PC-3 (cell line): ENCODE data around the gene CDC6. TPM values are rescaled to one million over a fixed set of nuclear protein-coding genes. Genes with fewer than 3 reads are reported as not detected.

Experiments used
- ATAC-seq: fragments of 200-7000 bp; cut with Tn5 transposase; 2 replicates; pipeline ENCODE4 v1.9.1; 2020; ENCODE audit warnings: mild to moderate bottlenecking, moderate library complexity
- BruUV-seq: library from RNA; stranded (reverse); fragments of 400-500 nt; replicated peaks from 2 replicates; lab custom pipeline; 2021; lab: Mats Ljungman, UMichigan
- CTCF ChIA-PET: fragments of 300-600 bp; sonication (Branson Sonifier 250); formaldehyde crosslinking; loops from one replicate; lab custom pipeline; 2022; ENCODE audit warnings: antibody characterized with exemption; lab: Charles Lee
- POLR2A ChIA-PET: fragments of 300-600 bp; sonication (Branson Sonifier 250); formaldehyde crosslinking; loops from one replicate; lab custom pipeline; 2022; ENCODE audit warnings: antibody characterized with exemption; ENCODE audit not compliant: unreplicated experiment; lab: Charles Lee
- DNase-seq: peaks from one replicate; pipeline ENCODE4 v3.0.0-alpha.2; 2015
- H2AFZ ChIP-seq: fragments of 300-600 bp; sonication (generic); 2 replicates; pipeline ENCODE4 v1.6.0; 2016; ENCODE audit warnings: antibody characterized with exemption, low read length
- H3F3A ChIP-seq: fragments of 300-600 bp; sonication (generic); one replicate; pipeline ENCODE4 v1.6.0; 2017; ENCODE audit warnings: antibody characterized with exemption, low read length, control low read depth, mild to moderate bottlenecking; ENCODE audit not compliant: unreplicated experiment
- H3K27ac ChIP-seq: fragments of 300-600 bp; sonication (generic); 2 replicates; pipeline ENCODE4 v1.5.1; 2016; ENCODE audit warnings: mild to moderate bottlenecking, low read length
- H3K27me3 ChIP-seq: fragments of 300-600 bp; sonication (generic); 2 replicates; pipeline ENCODE4 v1.6.1; 2016; ENCODE audit warnings: low read length, mixed read lengths
- H3K36me3 ChIP-seq: fragments of 300-600 bp; sonication (generic); 2 replicates; pipeline ENCODE4 v1.6.1; 2016; ENCODE audit warnings: low read depth, mixed run types, low read length, mixed read lengths
- H3K4me1 ChIP-seq: fragments of 300-600 bp; sonication (generic); 2 replicates; pipeline ENCODE4 v1.5.1; 2016; ENCODE audit warnings: low read length; ENCODE audit not compliant: insufficient read depth
- H3K4me2 ChIP-seq: fragments of 300-600 bp; sonication (generic); 2 replicates; pipeline ENCODE4 v1.6.0; 2016; ENCODE audit warnings: low read length
- H3K4me3 ChIP-seq: fragments of 300-600 bp; sonication (generic); 2 replicates; pipeline ENCODE4 v1.5.1; 2016; ENCODE audit warnings: mild to moderate bottlenecking, low read length, mixed read lengths
- H3K79me2 ChIP-seq: fragments of 300-600 bp; sonication (generic); 2 replicates; pipeline ENCODE4 v1.6.1; 2017; ENCODE audit warnings: low read length, mixed read lengths
- H3K9ac ChIP-seq: fragments of 300-600 bp; sonication (generic); 2 replicates; pipeline ENCODE4 v1.6.0; 2016; ENCODE audit warnings: mild to moderate bottlenecking, low read length
- H3K9me2 ChIP-seq: fragments of 300-600 bp; sonication (generic); replicated peaks from 2 replicates; pipeline ENCODE4 v1.6.1; 2016; ENCODE audit warnings: mixed run types, low read length, mixed read lengths
- H3K9me3 ChIP-seq: fragments of 300-600 bp; sonication (generic); 2 replicates; pipeline ENCODE4 v1.6.1; 2016; ENCODE audit warnings: low read length, mixed read lengths
- H4K20me1 ChIP-seq: fragments of 300-600 bp; sonication (generic); 2 replicates; pipeline ENCODE4 v1.6.1; 2016; ENCODE audit warnings: low read length, mixed read lengths
- EZH2 ChIP-seq: fragments of 300-600 bp; sonication (generic); IDR thresholded peaks from one replicate; pipeline ENCODE4 v1.6.1; 2017; ENCODE audit warnings: antibody characterized with exemption, mild to moderate bottlenecking, low read length; ENCODE audit not compliant: unreplicated experiment
- EZH2phosphoT487 ChIP-seq: fragments of 300-600 bp; sonication (generic); IDR thresholded peaks from 2 replicates; pipeline ENCODE4 v1.6.1; 2018; ENCODE audit warnings: mild to moderate bottlenecking, antibody characterized with exemption, low read length, borderline replicate concordance
- intact Hi-C: fragments of 100-400 bp; cut with micrococcal nuclease; formaldehyde crosslinking; loops from 2 replicates; pipeline ENCODE4 v1.9.0; 2023
- total RNA-seq: library from RNA; depleted of rRNA; stranded (reverse); fragments of >200 nt; gene quantifications from 2 replicates; pipeline ENCODE4 v1.2.3, GENCODE V29; 2014
- TF ChIP-seq, protein P1 (sequence below): fragments of 300-600 bp; sonication (generic); conservative IDR thresholded peaks from 2 replicates; pipeline ENCODE4 v1.5.1; 2017; ENCODE audit warnings: antibody characterized with exemption, low read depth, mild to moderate bottlenecking, low read length

CDC6 gene
- total RNA-seq, 1 experiment from 2014 or later, result 48.9 TPM

DNA sequence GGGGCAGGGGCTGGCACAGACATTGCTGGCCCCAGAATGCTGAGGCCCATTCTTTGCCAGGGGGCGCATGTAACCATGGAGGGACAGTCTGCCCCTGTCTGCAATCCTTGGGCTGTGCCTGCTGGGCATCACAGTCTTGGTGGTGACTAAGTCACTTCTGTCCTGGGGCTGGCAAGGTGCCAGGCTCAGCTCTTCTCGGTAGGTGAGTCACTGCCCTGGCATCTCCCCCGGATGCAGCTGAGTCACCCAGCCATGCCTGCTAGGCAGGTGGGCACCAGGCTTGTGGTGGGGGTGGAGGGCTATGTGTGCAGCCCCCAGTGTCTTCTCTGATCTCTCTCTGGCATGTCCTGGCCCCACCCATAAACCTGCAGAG, 26.9 kb downstream of the CDC6 start:
- Histone ChIP-seq H3K79me2 (peaks cover 18% of the 10 kb centered on the region), H4K20me1 (peaks cover 3% of the 10 kb centered on the region; the same call in 1 of the 2 replicates), H3K27ac (peak overlapping the region; percentile 68), H3K4me3 (no peak overlapping the region), H3K36me3 (no peaks in the 10 kb centered on the region), H3K4me2 (peak overlapping the region; percentile 72), H3K27me3 (no peaks in the 10 kb centered on the region), H3K4me1 (peaks cover 77% of the 10 kb centered on the region), H3K9ac (no peak overlapping the region), H3F3A (no peaks in the 10 kb centered on the region), H2AFZ (no peak overlapping the region), H3K9me2 (no peaks in the 10 kb centered on the region), H3K9me3 (no peaks in the 10 kb centered on the region)
- peak; percentile 48 for ATAC-seq
- no TSS peak for BruUV-seq
- peak; percentile 98 for DNase-seq
- POLR2A ChIA-PET, result interaction anchor here (0.6 kb wide), 1 partner anchor 48 kb away, joined by 3 read pairs; no protein-coding TSS in a partner anchor
- intact Hi-C loops, result no loop called here
- CTCF ChIA-PET, result no interaction called here
- TF ChIP-seq EZH2phosphoT487 (no peak), EZH2 (no peak)
- TF ChIP-seq, protein P1, sequence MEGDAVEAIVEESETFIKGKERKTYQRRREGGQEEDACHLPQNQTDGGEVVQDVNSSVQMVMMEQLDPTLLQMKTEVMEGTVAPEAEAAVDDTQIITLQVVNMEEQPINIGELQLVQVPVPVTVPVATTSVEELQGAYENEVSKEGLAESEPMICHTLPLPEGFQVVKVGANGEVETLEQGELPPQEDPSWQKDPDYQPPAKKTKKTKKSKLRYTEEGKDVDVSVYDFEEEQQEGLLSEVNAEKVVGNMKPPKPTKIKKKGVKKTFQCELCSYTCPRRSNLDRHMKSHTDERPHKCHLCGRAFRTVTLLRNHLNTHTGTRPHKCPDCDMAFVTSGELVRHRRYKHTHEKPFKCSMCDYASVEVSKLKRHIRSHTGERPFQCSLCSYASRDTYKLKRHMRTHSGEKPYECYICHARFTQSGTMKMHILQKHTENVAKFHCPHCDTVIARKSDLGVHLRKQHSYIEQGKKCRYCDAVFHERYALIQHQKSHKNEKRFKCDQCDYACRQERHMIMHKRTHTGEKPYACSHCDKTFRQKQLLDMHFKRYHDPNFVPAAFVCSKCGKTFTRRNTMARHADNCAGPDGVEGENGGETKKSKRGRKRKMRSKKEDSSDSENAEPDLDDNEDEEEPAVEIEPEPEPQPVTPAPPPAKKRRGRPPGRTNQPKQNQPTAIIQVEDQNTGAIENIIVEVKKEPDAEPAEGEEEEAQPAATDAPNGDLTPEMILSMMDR, result 0 out of 2 replicates have a peak, but pooled peaks have one; percentile 24

DNA sequence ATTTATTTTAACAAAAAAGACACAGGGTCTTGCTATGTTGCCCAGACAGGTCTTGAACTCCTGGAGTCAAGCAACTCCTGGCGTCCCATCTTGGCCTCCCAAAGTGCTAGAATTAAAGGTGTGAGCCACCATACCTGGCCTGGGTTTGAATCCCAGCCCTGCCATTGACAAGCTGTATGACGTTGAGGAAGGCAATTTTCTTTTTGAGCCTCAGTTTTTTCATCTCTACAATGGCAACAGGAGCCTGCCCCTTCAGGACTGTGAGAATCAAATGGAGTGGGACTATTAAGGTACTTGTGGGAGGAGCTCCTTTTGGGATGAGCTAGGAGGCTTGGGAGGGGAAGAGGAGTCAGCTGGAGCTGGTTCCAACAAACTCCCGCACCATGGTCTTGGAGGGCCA, 27.5 kb downstream of the CDC6 start:
- Histone ChIP-seq H3K4me3 (no peak overlapping the region), H3K4me1 (peaks cover 76% of the 10 kb centered on the region), H3K9me2 (no peaks in the 10 kb centered on the region), H3K4me2 (peak overlapping the region; percentile 93; the same call in 1 of the 2 replicates), H3K27ac (peak overlapping the region; percentile 83), H3K79me2 (peaks cover 25% of the 10 kb centered on the region), H3K27me3 (no peaks in the 10 kb centered on the region), H3K9me3 (no peaks in the 10 kb centered on the region), H2AFZ (no peak overlapping the region), H3K36me3 (no peaks in the 10 kb centered on the region), H4K20me1 (peaks cover 7% of the 10 kb centered on the region; the same call in 1 of the 2 replicates), H3F3A (no peaks in the 10 kb centered on the region), H3K9ac (no peak overlapping the region)
- BruUV-seq, result no TSS peak
- POLR2A ChIA-PET, result no interaction called here
- TF ChIP-seq EZH2phosphoT487, result no peak
- TF ChIP-seq EZH2, result no peak
- TF ChIP-seq, protein P1, result no peak
- intact Hi-C loops, result no loop called here
- CTCF ChIA-PET, result no interaction called here
- DNase-seq, result no peak
- no peak for ATAC-seq
